ENCODE results near the gene CUL9.

DNA sequence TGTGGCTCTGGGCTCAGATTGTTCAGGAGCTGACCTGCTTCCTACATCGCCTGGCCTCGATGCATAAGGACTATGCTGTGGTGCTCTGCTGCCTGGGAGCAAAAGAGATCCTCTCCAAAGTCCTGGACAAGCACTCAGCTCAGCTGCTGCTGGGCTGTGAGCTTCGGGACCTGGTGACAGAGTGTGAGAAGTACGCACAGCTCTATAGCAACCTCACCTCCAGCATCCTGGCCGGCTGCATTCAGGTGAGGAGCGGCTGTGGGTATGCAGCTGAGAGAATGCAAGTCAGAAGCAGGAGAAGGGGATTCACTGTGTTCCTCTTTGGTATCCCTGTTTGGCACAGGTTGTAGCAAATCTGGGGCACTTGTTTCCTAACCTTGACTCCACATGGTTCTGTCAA lies 17.9 kb downstream of the CUL9 start:
- TF ChIP-seq, protein P1, sequence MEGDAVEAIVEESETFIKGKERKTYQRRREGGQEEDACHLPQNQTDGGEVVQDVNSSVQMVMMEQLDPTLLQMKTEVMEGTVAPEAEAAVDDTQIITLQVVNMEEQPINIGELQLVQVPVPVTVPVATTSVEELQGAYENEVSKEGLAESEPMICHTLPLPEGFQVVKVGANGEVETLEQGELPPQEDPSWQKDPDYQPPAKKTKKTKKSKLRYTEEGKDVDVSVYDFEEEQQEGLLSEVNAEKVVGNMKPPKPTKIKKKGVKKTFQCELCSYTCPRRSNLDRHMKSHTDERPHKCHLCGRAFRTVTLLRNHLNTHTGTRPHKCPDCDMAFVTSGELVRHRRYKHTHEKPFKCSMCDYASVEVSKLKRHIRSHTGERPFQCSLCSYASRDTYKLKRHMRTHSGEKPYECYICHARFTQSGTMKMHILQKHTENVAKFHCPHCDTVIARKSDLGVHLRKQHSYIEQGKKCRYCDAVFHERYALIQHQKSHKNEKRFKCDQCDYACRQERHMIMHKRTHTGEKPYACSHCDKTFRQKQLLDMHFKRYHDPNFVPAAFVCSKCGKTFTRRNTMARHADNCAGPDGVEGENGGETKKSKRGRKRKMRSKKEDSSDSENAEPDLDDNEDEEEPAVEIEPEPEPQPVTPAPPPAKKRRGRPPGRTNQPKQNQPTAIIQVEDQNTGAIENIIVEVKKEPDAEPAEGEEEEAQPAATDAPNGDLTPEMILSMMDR (IDR thresholded peaks at IDR 0.05; ENCODE audit: low read length) = no peak
- no peak for TF ChIP-seq EZH2 (IDR thresholded peaks at IDR 0.05; ENCODE audit: borderline replicate concordance, low read length)
